A549 (cell line): ENCODE results near the gene HTRA1.

ENCODE experiments used
- CBX8 ChIP-seq: fragments of 200-600 bp; sonication (generic); IDR thresholded peaks from 2 replicates; pipeline ENCODE4 v1.6.1; 2016
- EHF ChIP-seq: fragments of 250-450 bp; sonication (Bioruptor Pico); IDR thresholded peaks from 2 replicates; pipeline ENCODE4 v1.5.0; 2020; ENCODE audit warnings: mild to moderate bottlenecking
- POLR2A ChIP-seq: IDR thresholded peaks from 2 replicates; pipeline ENCODE4 v1.6.1; 2012; ENCODE audit warnings: mild to moderate bottlenecking, low read length
- POLR2AphosphoS2 ChIP-seq: conservative IDR thresholded peaks from 2 replicates; pipeline ENCODE4 v1.6.1; 2012; ENCODE audit warnings: low read length, improper control_type of control experiment, inconsistent platforms
- TF ChIP-seq, protein P1 (sequence below): fragments of 200-600 bp; sonication (generic); IDR thresholded peaks from 2 replicates; pipeline ENCODE4 v1.6.1; 2016; ENCODE audit warnings: antibody characterized with exemption, mild to moderate bottlenecking, moderate library complexity

DNA sequence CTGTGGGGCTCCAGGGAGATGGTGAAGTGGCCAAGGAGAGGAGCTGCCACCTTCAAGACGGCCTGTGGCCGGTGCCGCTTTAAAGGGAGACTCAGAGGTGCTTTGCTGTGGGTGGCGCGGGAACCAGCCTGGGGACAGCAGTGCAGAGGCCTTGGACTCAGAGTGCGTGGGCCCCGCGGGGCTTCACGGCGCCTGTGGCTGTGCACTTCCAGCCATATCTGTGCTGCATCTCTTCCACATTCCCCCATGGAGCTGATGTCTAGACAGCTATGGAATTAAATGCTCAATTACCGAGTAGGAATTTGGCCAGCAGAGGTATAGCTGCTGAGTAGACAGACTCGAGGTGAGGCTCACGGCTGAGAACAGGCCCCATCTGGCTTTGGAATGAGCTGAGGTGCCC is 41.7 kb downstream of the HTRA1 start:
- TF ChIP-seq, protein P1, sequence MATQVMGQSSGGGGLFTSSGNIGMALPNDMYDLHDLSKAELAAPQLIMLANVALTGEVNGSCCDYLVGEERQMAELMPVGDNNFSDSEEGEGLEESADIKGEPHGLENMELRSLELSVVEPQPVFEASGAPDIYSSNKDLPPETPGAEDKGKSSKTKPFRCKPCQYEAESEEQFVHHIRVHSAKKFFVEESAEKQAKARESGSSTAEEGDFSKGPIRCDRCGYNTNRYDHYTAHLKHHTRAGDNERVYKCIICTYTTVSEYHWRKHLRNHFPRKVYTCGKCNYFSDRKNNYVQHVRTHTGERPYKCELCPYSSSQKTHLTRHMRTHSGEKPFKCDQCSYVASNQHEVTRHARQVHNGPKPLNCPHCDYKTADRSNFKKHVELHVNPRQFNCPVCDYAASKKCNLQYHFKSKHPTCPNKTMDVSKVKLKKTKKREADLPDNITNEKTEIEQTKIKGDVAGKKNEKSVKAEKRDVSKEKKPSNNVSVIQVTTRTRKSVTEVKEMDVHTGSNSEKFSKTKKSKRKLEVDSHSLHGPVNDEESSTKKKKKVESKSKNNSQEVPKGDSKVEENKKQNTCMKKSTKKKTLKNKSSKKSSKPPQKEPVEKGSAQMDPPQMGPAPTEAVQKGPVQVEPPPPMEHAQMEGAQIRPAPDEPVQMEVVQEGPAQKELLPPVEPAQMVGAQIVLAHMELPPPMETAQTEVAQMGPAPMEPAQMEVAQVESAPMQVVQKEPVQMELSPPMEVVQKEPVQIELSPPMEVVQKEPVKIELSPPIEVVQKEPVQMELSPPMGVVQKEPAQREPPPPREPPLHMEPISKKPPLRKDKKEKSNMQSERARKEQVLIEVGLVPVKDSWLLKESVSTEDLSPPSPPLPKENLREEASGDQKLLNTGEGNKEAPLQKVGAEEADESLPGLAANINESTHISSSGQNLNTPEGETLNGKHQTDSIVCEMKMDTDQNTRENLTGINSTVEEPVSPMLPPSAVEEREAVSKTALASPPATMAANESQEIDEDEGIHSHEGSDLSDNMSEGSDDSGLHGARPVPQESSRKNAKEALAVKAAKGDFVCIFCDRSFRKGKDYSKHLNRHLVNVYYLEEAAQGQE = no peak
- no peak for TF ChIP-seq CBX8
- TF ChIP-seq EHF (CRISPR knock-in tag) = no peak
- no peak for TF ChIP-seq POLR2AphosphoS2
- TF ChIP-seq POLR2A = no peak
